Subcutaneous adipose tissue (tissue), 4 donors: Measurements from ENCODE around the gene CPB1. TPM values are rescaled to one million over a fixed set of nuclear protein-coding genes. Genes with fewer than 3 reads are reported as not detected.

Source experiments
- total RNA-seq, 4 donors: library from RNA; depleted of rRNA; stranded (reverse); fragments of >200 nt; gene quantifications; one replicate each; pipeline ENCODE4 v1.1.0, GENCODE V29; 2016
- TF ChIP-seq, protein P1 (sequence below): fragments of 450-650 bp; IDR thresholded peaks from one replicate; pipeline ENCODE4 v1.5.1; 2016; ENCODE audit warnings: low read depth, mild to moderate bottlenecking, control low read depth, antibody characterized with exemption, moderate library complexity

CPB1 gene
- total RNA-seq, 4 donors from 2014 or later = 2.0 to 12.1 (median 5.4) TPM

DNA sequence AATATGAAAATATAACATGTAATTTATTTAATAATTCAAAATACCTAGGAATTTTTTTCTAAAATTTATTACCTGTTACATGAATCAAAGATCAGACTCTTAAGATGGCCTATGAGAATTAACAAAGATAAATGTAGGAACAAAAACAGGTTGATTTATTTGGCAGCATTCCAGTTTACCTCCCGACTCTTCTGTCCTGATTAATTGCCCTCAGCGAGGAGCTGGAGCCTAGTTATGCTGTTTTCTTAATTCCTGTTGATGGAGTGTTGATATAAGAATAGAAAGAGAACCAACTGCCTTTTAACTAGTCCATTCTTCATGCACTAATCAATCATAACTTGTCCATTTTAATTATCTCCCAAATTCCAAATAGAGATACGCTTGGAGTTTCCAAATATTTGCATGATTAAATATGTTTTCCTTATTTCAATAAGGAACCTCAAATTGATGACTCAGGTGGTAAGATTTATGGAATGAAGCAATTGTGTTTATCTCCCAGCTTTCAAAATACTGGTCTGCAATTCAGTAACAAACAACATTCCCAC, 10.6 kb upstream of the CPB1 start:
- TF ChIP-seq, protein P1, sequence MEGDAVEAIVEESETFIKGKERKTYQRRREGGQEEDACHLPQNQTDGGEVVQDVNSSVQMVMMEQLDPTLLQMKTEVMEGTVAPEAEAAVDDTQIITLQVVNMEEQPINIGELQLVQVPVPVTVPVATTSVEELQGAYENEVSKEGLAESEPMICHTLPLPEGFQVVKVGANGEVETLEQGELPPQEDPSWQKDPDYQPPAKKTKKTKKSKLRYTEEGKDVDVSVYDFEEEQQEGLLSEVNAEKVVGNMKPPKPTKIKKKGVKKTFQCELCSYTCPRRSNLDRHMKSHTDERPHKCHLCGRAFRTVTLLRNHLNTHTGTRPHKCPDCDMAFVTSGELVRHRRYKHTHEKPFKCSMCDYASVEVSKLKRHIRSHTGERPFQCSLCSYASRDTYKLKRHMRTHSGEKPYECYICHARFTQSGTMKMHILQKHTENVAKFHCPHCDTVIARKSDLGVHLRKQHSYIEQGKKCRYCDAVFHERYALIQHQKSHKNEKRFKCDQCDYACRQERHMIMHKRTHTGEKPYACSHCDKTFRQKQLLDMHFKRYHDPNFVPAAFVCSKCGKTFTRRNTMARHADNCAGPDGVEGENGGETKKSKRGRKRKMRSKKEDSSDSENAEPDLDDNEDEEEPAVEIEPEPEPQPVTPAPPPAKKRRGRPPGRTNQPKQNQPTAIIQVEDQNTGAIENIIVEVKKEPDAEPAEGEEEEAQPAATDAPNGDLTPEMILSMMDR = no peak

DNA sequence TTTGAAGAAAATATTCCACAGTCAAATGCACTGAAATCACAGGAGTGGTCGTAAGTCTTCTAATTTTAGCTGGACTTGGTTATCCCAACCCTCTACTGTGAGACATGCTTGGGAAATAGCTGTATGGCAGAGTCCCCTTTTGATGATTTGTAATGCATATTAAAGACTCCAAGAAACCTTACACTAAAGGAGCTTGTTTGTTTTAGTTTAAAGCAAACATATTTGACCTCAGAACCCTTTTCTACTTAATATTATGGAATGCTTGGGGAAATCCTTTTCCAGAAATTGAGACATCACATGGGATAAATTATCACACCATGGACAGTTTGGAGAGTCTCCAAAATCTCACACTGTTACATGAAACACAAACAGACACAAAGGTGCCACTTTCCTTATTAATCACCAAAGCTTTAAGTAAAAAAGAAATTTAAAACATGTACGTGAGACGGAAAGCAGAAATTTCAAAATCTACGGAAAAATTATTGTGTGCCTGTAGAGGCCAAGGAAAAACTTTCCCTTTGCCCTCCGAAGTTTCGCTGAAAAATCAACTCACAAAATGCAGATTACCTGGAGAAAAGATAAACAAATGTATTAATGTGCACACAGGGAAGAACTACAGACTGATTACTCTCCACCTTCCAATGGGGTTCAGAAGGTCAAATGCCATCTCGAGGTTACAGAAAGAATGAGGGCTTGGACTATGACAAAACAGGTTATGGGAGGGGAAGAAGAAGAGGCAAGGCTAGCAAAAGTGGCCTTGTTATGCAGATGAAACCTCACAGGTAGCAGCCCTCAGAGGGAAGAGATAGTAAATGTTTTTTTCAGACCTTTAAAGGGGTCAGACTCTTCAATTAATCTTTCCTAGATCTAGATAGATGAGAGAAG, 7.0 kb upstream of the CPB1 start:
- TF ChIP-seq, protein P1 = no peak

DNA sequence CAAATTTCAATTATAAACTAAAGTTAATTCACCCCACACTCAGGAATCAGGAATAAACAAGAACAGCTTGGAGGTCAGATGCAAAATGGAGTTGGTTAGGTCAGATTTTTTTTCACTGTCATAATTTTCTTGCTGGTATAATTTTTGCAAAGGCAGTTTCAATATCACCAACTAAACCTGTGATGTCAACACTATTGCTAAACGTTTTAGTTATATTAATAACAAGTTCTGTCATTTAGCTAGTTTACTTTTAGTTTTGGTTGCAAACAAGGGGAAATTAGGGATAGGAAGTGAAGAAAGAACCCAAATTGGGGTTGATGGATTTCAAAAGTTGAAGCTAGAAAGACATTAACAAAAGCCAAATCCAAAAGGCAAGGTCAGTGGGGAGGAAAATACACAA, 4.6 kb upstream of the CPB1 start:
- TF ChIP-seq, protein P1 = no peak

DNA sequence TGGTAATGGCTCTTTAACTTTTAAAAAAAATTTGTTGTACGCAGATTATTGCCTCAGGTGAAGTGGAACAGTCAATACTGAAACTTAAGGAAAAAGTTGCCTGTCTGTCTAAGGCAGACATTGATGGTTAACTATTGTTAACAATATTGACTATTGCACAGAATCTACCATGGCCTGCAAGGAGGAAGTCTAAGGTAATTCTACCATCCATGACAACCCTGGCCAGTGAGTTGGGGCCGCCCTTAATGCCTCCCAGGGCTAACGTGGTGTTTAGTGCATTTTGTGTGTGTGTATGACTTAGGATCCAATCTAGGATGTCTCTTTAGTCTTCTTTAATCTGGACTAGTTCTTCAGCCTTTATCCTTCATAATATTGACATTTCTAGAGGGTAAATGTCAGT, 2.1 kb upstream of the CPB1 start:
- TF ChIP-seq, protein P1 = no peak

DNA sequence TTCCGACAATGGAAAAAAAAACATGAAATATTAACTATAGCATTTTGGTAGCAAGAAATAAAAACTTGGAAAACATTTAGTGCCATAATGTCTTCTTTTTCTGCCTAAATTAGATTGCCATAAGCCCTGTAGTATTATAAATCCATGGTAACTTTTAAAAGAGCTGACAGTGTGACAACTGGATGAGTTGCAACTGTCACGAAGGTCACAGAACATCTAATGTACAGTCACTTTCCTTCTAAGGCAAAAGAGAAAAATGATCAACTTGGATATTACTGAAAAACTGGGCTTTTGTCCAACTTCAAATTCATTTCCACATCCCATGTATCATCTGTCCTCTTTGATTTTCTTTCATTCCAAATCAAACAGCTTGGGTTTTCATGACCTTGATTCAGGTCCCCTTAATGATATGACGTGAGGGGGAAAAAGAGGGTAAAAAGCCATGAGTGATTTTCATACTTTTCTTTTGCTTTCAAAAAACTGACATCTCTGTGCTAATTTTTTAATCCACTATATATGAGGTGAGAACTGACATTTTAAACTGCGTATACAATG, 602 bp downstream of the CPB1 start:
- TF ChIP-seq, protein P1 = no peak

DNA sequence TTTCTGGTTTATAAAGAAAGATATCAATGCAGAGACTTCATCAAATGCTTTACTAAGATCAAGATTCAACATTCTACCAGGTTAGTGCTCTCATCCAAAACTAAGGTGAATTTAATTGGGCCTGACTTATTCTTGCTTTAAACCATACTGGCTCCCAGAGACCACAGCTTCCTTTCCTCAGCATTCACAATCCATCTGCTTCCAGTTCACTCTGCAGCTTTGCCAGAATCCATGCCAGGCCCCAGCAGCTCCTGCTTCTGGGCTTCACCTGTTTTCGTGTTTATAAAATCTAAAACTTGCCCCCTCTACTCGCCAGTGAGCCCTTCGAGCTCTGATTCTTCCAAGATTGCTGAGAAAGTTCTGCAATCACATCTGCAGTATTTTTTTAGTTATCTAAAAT, 2.3 kb downstream of the CPB1 start:
- TF ChIP-seq, protein P1 = no peak

DNA sequence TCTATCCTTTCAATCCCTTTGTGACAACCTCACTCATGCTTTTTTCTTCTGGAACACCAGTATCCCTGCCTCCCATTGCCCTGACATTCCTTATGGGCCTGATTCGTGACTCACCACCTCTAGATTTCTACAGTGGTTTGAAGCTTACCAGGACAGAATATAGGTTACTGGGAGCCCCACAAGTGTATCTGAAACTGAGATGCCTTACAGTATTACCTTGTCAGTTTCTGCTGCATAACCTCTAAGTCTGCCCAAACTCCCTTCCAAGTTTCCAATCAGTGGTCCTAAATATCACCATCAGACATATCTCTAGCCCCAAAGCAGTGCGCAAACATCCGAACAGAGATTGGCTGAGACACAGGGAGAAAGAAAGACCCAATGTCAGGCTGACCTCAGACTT, 5.6 kb downstream of the CPB1 start:
- TF ChIP-seq, protein P1 = no peak
